ENCODE measurements around the gene TSPAN12. TPM values are rescaled to one million over a fixed set of nuclear protein-coding genes. Genes with fewer than 3 reads are reported as not detected.

Gene TSPAN12
- total RNA-seq, 1 donor from 2014 or later, result not detected

DNA sequence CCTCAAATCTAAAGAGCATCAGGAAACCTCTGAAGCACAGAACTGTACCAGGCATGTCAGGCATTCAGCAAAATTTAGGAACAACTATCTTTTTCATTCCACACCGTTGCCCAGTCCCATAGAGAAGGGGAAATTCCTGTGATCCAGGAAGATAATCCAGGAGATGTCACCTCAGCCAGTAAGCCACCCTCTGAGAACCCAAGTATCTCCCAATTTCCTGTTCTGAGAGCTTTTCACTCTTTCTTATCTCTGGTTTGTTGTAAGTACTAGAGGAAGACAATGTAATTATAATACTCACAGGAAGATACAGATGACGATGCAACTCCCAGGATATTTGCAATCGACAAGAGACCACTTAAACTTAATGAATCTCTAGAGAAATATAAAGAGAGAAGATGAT lies 97.1 kb downstream of the TSPAN12 start:
- intact Hi-C loops (cut with micrococcal nuclease), result no loop called here

DNA sequence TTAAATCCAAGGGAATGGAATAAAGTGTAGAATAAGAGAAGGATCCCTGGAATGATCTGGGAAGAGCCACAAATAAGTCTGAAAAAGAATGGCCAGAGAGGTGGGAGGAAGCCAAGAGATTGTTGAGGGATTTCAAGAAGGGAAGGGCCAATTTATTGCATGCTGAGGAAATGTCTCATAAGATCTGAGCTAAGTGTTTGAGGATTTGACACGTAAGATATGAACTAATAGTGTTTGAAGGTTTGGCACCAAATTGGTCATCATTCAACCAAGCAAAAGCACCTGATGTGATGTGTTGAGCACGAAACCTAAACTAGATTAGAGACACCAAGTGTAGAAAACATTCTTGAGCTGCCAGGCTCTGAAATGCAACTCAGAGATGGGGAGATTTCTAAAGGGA lies 97.9 kb downstream of the TSPAN12 start:
- intact Hi-C loops (cut with micrococcal nuclease), result no loop called here

DNA sequence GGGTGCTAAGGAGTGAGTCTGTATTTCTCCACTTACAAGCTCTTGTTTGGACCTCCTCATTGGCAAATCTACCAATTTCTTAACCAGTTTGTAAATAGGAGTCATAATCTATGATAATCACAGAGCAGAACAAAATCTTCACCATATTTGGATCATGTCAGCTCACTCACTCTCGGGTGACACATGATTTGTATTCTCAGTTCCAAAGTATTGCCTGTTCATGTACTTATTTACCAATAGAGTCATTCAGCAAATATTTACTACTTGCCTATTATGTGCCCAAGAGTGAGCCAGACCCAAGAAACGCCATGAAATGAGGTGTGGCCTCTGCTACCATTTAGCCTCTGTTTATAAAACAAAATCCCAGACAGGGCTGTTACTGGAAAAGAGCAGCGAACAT lies 114.8 kb downstream of the TSPAN12 start:
- intact Hi-C loops (cut with micrococcal nuclease), result no loop called here

DNA sequence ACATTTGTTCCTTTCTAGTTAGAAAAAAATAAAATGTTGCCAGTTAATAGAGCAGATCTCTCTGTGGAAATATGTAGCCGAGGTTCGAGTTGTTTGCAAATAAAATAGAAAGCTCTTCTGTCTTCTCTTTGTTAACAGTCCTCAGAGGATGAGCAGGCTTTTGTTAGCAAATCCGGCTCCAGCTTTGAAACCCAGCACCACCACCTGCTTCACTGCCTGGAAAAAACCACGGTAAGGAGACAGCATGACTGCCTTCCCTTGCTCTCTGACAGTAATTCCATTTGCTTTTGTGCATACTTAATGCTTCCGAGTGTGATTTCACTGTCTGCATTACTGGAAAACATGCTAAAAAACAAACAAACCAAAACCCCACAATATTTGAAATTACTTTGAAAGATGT lies 115.6 kb downstream of the TSPAN12 start:
- intact Hi-C loops (cut with micrococcal nuclease), result no loop called here

DNA sequence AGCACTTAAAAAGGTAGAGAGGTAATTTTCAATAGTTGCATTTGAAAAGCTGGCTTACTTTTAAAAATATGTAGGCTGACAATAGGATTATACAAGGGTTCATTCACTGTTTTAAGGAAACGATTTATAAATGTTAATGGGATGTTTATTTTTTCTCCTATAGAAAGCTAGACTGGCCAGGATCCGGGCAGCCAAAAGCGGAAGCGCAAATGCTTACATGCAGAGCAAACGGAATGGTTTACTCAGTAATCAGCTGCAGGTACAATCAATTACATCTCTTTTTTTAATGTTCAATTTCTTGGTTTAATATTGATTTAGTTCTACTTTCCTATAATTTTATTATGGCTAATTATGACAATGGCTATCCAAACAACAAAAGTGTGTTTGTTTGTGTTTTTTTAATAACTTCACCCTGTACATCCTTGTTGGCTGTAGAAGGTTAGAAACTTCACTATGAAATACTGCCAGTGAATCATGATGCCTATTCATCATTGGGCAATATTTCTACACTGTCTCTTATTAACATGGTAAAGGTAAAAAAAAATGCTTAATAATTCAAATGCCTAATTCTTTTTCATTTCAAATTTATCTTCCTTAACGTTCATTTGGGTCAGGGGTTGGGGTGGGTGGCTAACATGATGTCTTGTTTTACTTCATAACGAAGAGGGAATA lies 116.4 kb downstream of the TSPAN12 start:
- intact Hi-C loops (cut with micrococcal nuclease), result no loop called here

DNA sequence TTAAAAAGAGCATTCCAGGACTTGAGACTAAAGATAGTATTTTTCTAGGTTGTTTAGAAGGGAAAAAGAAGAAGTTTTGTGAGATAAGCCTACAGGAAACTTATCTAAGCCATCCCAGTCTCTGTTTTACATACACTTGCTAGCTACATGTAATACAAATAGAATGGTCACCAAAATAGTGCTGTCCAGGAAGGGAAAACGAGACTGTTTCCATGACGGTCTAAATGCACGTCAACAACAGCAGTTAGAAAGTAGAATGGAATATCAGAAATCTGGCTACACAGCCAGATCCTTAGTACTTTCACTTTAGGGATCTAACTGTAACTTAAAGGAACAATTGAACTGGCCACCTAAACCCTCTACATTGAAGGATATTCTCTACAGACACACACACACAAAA lies 117.6 kb downstream of the TSPAN12 start:
- intact Hi-C loops (cut with micrococcal nuclease), result no loop called here

DNA sequence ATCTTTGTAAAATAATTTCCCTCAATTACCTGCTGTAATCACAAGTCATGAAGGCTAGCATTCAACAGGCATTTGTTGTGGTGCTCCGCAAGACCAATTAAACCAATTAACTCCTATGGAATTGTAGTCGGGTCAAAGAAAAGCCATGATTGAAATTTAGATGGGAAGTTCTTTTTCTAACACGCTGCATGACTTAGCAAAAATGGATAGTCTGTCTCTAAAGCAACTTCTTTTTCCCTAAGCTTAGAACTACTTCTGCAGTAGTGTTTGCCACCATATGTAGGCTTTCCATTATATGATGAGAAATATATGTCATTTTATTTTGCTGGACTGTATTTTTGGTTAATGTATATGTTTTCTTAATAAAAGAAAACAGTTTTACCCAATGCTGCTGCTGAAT lies 119.1 kb downstream of the TSPAN12 start:
- intact Hi-C loops (cut with micrococcal nuclease), result no loop called here

Other genes starting within 250 kb of the TSPAN12 start
- gene ING3, start 92.6 kb upstream of the TSPAN12 start, total RNA-seq, result 24.6 and 28.1 TPM in 2 replicates
- 0.15 TPM in 1 of 2 replicates, not detected in the other for gene CPED1, start 130.6 kb upstream of the TSPAN12 start, total RNA-seq